NCI-H2081 treated with DMSO at 0.1 percent for 48 hours (cell line): ENCODE results near the gene SLIT3.
"Not testable (repeated sequence)": the region's sequence is repeated elsewhere in the genome, so short reads cannot be mapped to it uniquely, and the experiment has no call there.

Experiments used
- DNase-seq: peaks from one replicate; lab custom pipeline; 2025; lab: John Stamatoyannopoulos, UW

The SLIT3 gene

DNA sequence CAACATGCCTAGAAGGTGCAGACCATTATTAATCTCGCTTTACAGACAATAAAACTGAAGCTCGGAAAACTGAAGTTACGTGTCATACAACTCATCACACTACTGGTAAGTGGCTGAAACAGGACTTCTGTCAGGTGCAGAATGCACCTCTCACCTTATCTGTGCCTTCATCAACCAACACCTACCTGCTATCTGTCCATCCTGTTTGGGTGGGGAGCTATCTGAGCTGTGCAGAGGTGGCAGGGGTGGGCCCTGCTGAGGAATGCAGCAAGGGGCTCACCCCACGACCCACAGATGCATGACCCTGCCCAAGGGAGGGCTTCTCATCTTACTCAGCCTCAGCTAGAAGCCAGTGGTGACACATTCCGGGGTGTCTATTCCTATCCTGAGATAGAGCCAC, 81.6 kb downstream of the SLIT3 start:
- DNase-seq, result no peak

DNA sequence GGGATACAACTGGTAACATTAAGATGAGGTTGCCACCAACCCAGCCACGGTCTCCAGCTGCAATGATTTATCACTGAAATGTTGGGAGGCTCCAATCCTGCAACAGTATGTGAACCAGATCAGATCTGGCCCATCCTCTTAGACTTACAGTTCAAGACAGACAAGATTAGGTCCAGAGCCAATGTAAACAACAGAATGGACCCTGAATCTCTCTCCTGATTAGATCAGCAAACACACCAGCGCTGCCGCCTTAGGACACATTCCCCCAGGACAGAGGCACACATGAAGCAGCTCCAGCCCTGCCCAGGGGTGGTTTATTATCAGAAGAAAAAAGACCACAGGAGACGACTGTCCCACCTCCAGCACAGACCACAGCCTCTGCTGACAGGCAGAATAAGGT, 82.1 kb downstream of the SLIT3 start:
- DNase-seq, result no peak

DNA sequence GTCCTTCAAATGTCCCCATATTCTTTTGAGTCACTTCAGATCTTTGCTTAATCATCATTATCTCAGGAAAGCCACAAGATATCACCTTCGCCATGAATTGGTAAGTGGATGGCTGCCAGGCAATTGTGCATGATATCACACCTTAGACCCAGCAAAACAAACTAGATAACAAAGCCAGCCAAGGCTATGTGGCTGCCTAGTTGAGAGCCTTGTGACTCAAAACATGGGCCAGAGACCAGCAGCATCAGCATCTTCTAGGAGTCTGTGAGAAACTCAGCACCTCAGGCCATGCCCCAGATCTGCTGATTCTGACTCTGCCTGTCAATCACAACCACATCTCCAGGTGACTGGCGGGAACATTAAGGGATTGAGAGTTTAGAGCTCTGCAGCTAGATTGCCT, 82.8 kb downstream of the SLIT3 start:
- DNase-seq, result no peak

DNA sequence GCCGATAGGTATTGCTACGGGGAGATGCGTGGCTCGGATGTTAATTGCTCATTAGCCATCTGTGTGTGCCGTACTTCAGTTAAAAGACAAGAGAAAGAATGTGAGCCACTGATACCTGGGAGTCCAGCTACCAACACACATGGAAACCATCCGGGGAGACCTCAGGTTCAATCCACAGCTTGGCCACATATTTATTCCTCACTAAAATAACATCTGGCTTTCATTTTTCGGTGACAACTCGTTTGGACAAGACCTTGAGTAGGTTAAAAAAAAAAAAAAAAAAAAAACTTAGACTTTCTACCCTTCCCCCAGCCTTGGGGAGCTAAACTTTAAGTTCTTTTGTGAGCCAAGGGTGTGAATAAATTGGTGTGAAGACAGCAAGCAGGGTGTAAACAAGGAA, 84.1 kb downstream of the SLIT3 start:
- no peak for DNase-seq

DNA sequence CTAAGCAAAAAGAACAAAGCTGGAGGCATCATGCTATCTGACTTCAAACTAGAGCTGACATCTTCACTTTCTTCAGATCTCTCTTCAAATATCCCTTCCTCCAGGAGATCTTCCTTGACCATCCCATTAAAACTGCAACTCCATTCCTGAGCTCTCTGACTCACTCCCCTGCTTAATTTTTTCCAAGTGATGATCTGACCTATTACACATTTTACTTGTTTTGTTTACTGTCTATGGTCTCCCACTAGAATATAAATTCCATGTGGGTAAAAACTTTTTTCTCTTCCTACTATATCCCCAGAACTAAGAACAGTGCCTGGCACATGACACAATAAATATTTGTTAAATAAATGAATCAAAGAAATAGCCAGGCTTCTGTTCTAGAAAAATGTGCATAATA, 87.5 kb downstream of the SLIT3 start:
- DNase-seq, result no peak

DNA sequence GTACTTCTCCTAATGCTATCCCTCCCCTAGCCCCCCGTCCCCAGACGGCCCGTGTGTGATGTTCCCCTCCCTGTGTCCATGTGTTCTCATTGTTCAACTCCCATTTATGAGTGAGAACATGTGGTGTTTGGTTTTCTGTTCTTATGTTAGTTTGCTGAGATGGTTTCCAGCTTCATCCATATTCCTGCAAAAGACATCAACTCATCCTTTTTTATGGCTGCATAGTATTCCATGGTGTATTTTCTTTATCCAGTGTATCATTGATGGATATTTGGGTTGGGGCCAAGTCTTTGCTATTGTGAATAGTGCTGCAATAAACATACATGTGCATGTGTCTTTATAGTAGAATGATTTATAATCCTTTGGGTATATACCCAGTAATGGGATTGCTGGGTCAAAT, 89.2 kb downstream of the SLIT3 start:
- DNase-seq, result not testable (repeated sequence)

DNA sequence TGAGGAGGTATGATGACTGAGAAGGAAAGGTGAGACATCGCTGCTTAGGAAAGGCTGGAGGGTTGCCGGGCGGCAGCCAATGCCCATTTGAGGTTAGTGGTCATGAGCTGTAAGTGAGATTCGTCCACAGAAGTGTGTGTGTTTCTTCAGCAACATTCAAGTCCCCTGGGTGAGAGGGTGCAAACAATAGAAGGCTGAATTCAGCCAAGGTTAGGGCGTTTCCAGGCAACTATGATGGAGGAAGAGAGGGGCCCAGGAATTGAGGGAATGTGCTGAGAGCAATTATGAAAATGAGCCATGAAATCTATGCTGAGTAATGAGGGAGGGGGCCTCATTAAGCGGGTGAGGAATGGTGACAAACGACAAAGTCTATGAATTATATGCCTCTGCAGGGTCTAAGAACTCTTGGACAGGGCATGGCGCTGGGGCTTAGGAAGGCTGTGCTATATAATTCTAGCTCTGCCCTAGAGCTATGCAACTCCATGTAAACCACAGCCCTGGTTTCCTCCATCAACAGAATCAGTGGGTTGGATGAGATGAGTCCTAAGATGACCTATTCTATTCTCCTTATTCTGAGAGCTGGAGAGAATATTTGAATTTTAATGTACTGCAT, 96.0 kb downstream of the SLIT3 start:
- DNase-seq, result no peak

DNA sequence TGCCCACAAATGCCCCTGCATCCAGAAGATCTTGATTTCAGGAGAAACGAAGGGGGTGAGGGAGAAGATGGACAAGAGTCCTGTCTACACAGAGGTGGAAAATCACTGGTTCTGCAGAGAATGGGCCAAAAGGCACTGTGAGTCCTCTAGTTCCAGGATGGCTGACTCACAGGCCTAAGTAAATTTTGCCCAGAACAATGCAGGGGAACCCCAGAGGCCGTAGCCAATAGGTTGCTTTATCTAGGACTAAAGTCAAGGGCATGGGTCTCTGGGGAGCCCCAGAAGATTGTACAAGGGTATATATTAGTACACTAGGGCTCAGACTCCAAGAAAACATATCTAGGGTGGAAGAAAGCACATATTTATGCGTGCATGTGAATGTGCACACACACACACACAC, 98.0 kb downstream of the SLIT3 start:
- no peak for DNase-seq

DNA sequence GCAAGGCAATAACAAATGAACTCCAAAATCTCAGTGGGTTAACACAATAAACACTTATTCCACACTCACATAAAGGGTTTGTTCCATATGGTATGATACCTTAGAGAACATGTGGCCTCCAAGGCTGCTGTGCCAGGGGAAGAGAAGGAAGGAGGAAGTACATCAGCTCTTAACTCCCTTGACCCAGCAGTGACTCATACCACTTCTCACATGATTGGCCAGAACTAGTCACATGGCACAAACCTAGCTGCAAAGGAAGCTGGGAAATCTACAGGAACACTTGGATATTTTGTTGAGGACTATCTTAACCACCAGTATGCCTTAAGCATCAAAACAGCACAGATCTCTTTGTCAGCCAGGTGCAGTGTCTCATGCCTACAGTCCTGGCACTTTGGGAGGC, 99.3 kb downstream of the SLIT3 start:
- DNase-seq, result no peak

DNA sequence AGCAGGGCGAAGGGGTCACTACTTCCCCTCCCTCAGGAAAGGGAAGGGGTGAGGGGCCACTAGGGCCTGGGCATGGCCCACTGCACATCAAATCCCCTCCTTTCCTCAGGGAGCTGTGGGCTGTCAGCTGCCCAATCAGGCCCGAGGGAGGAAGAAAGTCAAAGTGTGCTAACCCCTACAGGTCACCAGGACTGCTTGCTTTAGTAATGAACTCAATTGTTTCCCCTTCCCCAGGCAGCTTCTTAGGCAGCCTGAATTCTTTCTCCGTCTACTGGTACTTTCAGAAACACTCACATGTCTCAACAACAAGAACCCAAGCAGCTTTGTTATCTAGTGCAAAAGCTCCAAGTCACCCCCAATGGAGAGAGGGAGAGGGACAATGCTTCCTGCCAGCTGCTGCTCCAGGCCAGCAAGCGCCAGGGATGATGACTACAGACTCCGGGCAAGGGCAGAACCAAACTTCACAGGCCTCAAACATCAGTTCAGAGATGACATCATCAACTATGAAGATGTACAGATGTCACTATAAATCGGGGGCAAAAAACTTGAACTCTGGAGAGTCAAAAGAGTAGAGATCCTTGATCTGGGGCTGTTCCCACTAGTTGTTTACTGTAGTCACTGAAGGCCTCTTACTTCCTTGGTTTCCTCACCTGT, 100.7 kb downstream of the SLIT3 start:
- no peak for DNase-seq

DNA sequence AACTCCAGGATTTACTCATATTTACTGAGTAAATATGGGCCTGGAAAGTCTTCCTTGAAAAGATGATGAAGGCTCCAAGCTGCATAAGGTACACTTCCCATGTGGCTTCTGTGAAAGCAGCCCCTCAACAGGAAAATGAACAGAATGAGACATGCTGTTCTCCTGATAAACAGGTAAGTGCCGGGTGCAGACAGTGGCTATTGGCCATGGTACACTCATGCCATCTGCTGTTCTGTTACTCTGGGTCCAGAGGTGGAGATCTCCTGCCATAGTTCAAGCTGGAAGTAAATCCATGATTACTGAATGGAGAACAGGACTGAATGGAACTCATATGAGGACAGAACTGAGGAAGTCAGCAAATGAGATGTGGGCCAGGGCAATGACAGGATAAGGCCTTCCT, 103.6 kb downstream of the SLIT3 start:
- DNase-seq, result no peak

DNA sequence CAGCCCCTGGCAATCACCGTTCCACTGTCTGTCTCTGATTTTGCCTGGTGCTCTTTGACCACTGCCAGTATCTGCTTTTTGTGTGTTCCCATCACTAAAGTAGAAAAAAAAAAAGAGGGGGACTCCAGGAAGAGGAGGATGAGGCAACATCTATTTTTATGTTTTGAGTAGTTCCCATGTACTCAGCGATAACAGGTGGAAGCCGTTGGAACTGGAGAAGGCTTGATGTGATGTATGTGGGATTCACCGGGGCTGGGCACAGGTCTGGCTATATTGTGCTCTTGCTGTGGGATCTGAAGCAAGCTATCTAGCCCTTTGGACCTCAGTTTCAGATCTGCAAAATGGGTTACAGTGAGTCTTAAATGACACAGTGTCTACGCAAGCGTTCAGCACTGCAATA, 104.9 kb downstream of the SLIT3 start:
- DNase-seq, result no peak

DNA sequence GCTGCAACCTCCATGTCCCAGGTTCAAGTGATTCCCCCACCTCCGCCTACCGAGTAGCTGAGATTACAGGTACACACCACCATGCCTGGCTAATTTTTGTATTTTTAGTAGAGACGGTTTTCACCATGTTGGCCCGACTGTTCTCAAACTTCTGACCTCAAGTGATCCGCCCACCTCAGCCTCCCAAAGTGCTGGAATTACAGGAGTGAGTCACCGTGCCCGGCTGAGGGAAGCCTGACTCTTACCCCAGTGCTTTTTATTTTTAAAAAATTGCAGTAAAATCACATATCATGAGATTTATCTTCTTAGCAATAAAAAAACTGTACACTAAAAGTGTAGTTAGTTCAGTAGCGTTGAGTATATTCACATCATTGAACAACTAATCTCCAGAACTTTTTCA, 105.3 kb downstream of the SLIT3 start:
- no peak for DNase-seq

DNA sequence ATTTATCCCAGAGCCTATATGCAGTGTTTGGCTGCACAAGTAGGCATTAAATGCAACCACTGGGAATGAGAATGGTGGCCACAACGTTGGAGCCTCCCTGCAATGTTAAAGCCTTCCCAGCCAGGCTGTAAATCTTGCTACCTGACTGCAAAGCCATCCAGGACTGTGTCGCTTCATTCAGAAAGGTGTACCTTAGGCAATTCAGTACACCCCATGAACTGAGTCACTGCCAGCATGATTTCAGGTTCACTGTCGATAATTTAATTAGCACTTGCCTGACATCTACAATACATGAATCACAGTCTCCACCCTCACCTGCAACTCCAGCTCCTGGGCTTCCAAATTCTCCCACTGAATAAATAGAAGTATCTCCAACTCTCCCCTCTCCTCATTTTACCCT, 108.4 kb downstream of the SLIT3 start:
- DNase-seq, result no peak

DNA sequence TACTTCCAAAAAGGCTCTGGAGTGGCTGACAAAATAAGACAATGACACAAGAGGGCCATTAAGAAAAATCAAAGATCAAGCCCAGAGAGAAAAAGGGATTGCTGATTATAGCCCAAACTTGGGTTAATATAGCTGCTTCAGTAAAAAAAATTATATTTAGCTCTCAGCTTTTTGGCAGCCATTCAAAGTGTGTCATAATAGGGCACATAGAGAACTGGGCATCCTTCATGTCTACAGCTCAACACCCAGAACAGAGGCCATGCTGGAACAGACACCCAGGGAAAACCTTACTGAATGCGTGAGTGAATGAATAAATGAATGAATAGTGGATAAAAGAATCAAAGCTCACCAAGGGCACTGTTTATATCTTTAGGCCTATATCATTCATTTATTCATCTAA, 110.1 kb downstream of the SLIT3 start:
- no peak for DNase-seq

DNA sequence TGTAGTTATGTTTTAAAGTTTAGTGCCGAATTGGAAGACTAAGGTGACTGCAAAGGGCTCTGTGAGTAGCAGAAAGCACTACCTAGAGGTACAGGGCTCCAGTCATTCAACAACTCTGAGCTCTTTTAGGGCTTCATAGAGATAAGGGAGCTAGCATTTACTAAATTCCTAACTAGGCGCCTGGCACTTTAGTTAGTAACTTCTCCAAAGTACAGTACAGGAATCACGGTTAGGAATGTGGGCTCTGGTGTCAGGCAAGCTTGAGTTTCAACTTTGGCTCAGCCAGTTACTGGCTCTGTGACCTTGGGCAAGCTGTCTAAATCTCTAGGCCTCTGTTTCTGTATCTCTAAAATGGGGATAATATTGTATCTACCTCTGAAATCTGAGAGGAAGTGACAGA, 115.3 kb downstream of the SLIT3 start:
- no peak for DNase-seq

DNA sequence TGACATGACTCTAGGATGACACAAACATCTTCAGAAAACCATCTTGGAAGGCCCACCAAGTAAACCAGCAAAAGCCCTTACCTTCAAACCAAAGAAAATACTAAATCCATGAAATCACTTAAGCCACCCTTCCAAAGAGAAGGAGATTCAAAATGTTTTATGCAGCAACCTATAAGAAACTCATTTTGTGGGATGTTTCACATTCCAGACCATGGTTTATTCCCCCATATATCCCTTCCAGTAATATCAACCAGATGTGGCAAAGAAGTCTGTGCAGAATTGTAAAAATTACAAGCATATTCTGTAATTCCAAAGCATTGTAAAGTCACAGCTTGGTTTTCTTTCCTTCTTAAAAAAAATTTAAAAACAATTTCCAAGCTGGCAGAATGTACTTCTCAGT, 117.4 kb downstream of the SLIT3 start:
- no peak for DNase-seq

DNA sequence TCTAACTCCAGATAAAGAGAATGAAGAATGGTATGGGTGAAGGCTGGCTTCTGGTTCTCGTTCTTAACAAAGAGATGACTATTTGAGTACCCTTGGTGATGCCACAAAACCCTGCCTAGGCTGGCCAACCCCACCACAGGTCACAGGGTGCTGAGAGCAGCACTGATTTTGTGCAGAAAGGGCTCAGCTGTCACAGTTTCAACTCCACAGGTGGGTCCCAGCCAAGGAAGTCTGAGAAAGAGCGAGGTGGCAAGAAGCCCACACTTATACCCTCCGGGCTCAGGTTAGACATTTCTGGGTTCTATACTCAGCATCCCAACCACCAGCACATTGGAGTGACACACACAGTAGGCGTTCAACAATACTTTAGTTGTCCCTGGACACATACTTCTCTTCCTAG, 118.1 kb downstream of the SLIT3 start:
- DNase-seq, result no peak

DNA sequence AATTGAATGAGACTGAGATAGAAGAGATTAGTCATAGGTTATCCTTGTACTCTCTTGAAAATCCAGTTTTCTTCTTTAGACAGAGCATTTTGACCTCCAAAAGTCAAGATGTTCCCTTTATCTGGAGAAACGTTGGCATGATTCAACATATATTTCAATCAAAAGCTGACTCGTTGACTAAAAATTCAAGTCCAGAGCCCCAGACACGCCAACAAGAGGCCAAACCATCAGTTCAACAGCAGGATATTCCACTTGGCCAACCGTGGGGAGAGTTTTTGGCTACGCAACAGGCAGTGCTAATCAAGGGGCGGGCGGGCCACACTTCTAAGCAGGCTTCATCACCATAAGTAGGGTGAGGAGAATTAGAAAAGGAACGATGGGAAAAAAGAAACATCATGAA, 119.1 kb downstream of the SLIT3 start:
- DNase-seq, result no peak

DNA sequence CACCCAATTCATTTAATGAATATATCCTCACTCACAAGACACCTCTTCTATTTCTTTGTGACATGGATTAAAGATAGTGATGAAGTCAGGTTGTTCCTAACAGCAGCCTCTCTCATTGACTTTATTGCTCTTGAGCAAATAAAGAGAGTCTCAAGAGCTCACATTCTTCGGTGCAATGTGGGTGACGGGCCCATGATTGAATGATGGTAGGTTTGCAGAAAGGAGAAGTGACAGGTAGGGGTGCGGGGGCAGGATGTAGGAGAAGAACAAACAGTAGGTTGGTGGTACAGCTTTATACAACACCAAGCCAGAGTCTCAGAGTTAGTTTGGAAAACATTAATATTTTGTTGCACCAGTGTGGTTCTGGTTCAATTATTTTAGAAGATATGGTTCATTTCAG, 122.2 kb downstream of the SLIT3 start:
- no peak for DNase-seq

DNA sequence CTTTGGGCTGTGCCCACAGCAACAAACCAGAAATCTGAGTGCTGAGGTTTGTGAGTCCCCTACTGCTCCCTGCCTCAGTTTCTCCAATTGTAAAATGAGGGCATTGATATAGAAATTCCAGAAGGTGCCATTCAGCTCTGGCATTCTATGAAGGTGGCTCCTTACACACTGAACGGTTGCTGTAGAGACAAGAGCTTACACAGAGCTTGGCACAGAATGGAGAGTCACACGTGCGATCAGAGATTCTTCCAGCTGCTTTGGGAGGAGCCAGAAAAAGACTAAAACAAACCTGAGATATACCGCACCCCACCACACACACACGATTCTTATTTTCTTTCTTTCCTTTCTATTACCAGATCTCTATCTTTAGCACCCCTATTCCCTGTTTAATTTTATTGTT, 122.7 kb downstream of the SLIT3 start:
- no peak for DNase-seq

DNA sequence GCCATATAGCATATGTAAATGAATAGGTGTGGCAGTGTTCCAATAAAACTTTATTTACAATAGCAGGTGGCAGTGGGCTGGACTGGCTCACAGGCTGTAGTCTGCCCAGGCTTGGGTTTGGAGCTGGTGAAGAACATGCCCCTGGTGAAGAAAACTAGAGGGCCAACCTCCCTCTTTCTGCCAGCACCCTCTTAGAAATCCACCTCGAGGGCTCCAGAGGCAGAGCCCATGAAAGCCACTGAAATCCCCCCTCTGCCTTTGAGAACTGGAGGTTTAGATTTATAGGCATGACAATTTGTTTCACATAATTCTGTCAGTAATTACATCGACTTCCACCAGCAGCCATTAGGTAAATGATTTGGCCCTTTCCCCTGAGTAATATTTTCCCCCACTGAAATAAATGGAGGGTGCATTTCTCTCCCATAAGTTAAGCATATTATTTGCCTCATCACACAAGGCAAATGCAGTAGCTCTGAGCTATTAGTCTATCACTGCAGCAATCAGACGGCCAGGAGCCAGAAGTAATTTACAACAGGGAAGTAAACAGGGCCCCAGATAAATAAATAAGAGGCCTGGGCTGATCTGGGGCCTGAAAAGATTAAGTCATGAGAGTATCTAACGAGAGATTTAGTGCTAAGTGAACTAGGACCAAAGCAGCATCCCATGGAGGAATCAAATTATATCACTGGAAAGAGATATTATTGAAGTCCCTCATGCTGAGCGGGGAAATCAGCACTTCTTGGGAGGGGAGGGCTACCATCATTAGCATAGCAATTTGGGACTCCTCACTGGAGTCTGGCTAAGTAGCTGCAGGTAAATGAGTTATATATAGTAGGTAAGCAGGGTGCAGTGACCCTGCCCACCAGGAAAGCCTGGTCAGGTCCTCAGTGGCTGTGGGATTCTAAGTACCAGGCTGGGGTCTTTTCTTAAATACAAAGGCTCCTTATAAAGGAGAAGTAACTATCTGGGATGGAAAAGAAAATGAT, 123.9 kb downstream of the SLIT3 start:
- no peak for DNase-seq

DNA sequence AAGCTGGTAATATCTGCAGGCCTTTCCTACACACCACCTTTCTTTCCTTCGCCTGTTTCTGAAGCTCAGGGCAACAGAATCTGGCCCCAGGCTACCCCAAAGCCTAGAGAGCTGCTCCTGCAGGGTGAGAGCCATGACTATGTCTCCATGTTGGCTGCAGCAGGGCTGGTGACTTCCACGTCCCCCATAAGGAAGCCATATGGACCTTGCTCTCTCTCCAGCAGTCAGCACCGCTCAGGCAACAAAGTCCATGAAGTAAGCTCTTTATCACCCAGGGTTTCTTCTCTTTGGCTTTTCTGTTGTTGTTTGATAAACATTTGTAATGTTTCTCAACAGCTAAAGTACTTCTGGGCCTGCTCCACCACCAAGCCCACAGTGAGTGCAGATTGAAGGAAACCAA, 125.2 kb downstream of the SLIT3 start:
- no peak for DNase-seq
